Measurements from ENCODE around the gene UIMC1.

Gene UIMC1

DNA sequence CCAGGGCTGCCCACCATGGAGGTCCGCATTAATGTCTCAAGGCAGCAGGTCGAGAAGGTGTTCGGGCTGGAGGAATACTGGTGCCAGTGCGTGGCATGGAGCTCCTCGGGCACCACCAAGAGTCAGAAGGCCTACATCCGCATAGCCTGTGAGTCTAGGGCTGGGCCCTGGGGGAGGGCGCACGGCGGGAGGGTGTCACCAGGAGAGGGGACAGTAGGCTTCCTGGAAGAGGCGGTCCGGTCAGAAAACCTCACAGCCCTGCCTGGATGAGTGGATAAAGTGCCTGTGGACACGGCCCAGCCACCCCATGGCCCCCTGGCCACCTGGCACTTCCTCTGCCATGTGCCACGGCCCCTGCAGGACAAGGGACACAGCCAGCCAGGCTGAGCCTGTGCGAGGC is 138.5 kb downstream of the UIMC1 start:
- no peak for ATAC-seq

GRCh38 chr5:176866707-176867310 is 139.8 kb downstream of the UIMC1 start:
- no peak for ATAC-seq

- no peak for ATAC-seq
Measured at GRCh38 chr5:176865964-176866363, 140.6 kb downstream of the UIMC1 start.

DNA sequence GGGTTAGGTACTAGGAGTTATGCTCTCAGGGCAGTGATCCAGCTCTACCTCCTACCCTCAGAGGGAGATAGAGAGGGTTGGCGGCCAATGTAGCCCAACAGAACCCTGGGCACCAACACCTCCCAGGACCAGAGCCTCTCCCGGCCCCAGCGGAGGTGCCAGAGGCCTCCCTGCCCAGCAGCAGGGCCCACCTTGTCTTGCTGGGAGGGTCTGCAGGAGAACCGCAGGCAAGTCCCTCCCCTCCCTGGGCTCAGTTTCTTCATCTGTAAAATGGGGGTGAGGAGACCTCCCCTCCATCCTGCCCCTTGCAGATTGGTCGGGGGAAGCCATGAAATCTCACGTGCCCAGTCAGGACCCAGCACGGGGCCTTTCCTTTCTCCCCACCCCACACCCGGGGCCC is 141.8 kb downstream of the UIMC1 start:
- ATAC-seq, result no peak

- no peak for ATAC-seq
Measured at GRCh38 chr5:176863765-176864098, 142.8 kb downstream of the UIMC1 start.

- no peak for ATAC-seq
Measured at GRCh38 chr5:176863041-176863764, 143.4 kb downstream of the UIMC1 start.

DNA sequence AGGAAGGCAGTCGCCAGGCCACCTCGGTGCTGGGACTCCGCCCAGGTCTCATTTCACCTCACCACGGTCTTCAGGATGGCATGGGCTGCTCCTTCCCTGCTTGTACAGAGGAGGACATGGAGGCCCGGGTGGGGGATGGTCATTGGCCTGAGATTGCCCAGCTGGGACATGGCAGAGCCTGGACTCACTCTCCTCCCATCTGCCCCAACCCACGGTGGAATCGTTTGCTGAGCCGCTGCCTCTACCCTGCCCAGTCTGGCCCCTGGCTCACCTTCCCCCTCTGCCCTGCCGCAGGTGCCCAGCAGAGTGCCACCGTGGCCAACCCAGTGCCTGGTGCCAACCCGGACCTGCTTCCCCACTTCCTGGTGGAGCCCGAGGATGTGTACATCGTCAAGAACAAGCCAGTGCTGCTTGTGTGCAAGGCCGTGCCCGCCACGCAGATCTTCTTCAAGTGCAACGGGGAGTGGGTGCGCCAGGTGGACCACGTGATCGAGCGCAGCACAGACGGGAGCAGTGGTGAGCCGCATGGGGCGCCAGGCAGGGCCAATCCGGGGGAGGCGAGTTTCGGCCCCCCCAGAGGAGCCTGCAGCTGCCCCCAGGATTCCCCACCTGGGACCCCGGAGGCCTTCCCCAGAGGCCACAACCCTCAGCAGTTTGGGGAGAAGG is 144.1 kb downstream of the UIMC1 start:
- no peak for ATAC-seq

DNA sequence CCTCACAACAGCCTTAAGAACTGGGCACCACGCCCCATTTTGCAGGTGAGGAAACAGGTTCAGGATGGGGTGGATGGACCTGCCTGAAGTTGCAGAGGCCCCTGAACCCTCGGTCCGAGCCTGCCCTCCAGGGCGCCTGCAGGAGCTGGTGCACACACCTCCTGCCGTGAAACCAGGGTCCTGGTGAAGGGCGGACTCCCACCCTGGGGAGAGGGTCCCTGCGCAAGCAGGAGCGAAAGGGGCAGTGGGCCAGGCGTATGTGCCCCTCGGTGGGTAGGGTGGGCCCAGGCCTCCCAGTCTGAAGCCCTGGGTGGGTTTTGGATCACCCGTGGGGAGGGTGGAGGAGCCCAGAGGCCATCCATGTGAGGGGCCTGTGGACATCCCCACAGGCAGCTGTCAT is 145.3 kb downstream of the UIMC1 start:
- ATAC-seq, result no peak

- no peak for ATAC-seq
Measured at GRCh38 chr5:176860381-176860780, 146.2 kb downstream of the UIMC1 start.

DNA sequence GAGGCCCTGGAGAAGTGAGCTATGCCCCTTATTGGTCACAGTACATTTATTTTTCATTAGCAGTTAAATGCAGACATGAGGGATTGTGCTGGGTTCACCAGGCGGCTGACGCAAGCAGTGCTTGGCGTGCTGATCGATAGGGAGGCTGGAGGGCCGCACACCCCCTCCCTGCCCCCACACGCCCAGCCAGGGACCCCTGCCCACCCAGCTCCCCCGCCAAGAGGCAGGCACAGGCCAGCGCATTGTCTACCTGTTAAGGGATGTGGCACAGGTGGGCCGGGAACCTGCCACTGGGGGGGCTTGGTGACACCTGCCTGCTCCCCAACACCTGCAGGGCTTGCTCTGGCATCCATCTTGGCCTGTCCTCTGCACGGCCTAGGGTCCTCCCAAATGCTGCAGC is 146.7 kb downstream of the UIMC1 start:
- no peak for ATAC-seq

DNA sequence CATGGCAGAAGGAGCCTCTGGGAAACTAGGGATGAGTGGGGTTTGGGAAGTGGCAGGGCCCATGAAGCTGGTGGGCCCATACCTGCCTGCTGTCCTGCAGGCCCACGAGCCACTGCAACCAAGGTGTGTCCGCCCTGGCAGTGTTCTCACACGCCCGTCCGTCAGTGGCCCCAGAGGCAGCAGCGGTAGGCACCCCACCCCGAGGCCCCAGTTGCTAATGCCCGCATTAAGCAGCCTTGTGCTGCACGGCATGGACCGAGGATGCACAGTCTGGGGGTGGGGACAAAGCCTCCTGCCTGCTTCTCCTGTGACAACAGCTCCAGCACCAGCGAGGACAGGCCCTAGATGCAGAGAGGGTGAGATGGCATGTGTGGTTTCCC is 148.7 kb downstream of the UIMC1 start:
- no peak for ATAC-seq

DNA sequence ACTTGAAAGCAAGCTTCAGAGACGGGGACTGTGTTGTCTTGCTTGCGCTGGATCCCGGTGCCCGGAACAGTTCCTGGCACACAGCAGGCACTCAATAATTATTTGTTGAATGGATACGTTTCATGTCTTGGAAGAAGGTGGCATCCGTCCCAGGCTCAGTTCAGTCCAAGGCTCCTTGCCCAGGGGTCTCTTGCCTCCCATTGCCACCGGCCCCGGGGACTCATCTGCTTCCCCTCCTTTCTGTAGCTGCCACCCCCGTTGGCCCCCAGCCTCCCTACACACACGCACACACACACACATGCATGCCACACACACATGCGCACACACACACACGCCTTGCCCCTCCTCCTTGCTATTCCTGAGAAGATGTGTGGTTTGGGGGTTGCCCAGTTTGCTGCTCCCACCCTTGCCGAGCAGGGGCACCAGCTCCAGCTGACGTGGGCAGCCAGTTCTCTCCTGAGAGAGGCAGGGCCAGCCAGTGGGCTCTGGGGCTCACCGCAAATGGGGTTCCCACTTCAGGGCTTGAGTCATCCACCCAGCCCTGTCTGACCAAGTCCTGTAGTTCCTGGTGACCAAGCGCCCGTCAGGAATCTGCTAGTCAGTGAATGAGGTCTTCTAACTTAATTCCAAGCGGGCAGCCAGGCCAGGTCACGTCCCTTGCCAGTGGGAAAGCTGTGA is 149.2 kb downstream of the UIMC1 start:
- ATAC-seq, result no peak

DNA sequence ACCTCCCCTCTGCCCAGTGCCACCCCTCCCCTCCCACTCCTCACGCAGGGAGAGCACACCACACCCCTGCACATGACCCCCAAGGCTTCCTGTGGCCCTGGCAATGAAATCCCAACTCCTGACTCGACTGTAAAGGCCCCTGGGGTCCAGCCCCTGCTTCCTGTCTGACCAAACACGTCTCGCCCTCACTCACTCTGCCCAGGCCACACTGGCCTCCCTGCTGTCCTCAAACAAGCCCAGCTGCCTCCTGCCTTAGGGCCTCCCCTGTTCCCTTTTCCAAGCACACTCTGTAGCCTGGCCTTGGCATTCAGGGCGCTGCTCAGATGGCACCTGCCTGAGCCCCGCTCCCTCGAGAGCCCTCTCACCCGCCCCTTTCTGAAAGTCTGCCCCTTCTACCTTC is 149.8 kb downstream of the UIMC1 start:
- ATAC-seq, result no peak

- no peak for ATAC-seq
Measured at GRCh38 chr5:176855598-176855997, 151.0 kb downstream of the UIMC1 start.
